Gastroesophageal sphincter (tissue), 3 donors: ENCODE data around the gene PEPD.

ENCODE experiments used
- POLR2A ChIP-seq, 2 donors: fragments of 450-650 bp; IDR thresholded peaks; one replicate each; pipeline ENCODE4 v1.6.1; 2017; ENCODE audit warnings: antibody characterized with exemption in 2 of 2, mild to moderate bottlenecking in 2 of 2, moderate library complexity in 1 of 2
- POLR2AphosphoS5 ChIP-seq: sonication (generic); formaldehyde crosslinking; IDR thresholded peaks from one replicate; pipeline ENCODE4 v1.6.1; 2017; ENCODE audit warnings: antibody characterized with exemption
- TF ChIP-seq, protein P1 (sequence below), 4 experiments: fragments of 200-600 bp in 2 of 4; fragments of 450-650 bp in 2 of 4; sonication (generic) in 1 of 4; IDR thresholded peaks; one replicate each; pipeline ENCODE4 v1.5.1; 2017 to 2019; ENCODE audit warnings: antibody characterized with exemption in 4 of 4, mild to moderate bottlenecking in 2 of 4, moderate library complexity in 2 of 4

DNA sequence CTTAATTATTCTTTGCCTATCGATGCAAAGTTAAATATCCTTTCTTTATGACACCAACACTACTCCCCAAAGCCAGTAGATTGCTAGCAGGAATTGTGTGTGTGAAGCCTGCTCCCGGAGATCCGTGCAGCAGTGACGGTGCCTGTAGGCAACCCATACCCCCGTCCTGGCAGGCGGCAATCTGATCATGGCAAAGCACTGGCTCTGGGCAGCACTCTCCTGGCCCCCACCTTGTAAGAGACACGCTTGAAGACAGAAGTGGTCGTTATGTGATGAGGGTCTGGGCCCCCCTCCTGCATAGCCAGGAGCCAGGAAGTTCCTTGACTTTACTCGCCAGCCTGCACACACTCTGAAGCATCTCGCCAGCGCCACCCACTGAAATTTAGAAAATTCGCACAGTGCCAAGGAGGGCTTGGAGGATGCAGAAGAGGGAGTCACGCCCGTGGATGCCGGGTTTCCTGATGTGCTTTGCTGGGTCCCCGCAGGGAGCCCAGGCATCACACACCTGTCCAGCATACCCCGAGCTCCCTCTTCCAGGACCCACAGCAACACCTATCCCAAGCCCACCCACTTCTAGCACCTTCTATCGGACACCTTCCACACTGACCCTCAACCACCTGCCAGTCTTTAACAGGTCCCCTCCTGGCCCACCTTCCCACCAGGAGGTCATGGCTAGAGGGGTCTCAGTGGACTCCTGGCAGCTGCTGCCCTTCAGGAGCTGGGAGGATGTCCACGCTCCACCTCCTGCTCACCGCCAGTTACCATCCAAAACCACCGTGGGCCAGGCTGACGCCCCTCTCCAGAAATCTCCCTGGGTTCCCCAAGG, 93.6 kb downstream of the PEPD start:
- TF ChIP-seq, protein P1, sequence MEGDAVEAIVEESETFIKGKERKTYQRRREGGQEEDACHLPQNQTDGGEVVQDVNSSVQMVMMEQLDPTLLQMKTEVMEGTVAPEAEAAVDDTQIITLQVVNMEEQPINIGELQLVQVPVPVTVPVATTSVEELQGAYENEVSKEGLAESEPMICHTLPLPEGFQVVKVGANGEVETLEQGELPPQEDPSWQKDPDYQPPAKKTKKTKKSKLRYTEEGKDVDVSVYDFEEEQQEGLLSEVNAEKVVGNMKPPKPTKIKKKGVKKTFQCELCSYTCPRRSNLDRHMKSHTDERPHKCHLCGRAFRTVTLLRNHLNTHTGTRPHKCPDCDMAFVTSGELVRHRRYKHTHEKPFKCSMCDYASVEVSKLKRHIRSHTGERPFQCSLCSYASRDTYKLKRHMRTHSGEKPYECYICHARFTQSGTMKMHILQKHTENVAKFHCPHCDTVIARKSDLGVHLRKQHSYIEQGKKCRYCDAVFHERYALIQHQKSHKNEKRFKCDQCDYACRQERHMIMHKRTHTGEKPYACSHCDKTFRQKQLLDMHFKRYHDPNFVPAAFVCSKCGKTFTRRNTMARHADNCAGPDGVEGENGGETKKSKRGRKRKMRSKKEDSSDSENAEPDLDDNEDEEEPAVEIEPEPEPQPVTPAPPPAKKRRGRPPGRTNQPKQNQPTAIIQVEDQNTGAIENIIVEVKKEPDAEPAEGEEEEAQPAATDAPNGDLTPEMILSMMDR (IDR thresholded peaks at IDR 0.05) = no peak
- TF ChIP-seq POLR2AphosphoS5 (no peak), POLR2A (IDR thresholded peaks at IDR 0.05) (no peak)
